CD4-positive, alpha-beta T cell treated with Interleukin-15 for 4 hours (primary cell): ENCODE data around the gene GTPBP2.
"Not testable (repeated sequence)": the region's sequence is repeated elsewhere in the genome, so short reads cannot be mapped to it uniquely, and the experiment has no call there.

ENCODE experiments used
- DNase-seq: peaks from one replicate; pipeline ENCODE4 v3.0.0-alpha.2; 2020; ENCODE audit warnings: low spot score

The GTPBP2 gene

DNA sequence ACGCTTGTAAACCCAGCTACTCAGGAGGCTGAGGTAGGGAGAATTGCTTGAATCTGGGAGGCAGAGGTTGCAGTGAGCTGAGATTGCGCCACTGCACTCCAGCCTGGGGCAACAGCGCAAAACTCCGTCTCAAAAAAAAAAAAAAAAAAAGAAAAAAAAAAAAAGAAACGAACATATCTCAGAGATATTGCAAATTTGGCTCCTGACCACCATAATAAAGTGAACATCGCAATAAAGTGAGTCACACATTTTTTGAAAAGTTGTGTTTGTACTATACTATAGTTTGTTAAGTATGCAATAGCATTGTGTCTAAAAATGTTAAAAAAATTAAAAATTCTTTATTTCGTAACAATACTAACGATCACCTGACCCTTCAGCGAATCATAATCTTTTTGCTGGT lies 29.1 kb upstream of the GTPBP2 start:
- no peak for DNase-seq

DNA sequence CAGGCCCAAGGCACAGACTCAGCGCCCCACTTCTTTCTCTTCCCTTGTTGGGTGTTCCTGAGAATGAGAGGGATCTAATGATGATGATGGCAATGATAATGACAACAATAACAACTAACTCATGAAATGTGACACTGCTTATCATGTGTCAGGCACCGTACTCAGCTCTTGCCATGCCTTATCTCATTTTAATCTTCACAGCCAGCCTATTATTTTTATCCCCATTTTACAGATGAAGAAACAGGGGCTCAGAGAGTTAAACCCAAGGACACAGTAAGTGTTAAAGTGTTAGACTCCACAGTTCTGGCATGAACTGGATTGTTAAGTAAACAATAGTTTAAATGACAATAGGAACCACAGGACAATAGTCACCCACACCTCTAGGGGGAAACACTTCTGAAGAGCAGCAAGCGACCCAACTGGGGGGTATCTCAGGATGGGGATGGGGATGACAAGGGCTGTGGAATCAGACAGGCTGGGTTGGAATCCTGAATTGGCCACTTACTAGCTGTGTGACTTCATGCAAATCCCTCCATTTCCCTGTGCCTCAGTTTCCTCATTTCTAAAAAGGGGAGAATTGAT lies 28.2 kb upstream of the GTPBP2 start:
- DNase-seq = no peak

DNA sequence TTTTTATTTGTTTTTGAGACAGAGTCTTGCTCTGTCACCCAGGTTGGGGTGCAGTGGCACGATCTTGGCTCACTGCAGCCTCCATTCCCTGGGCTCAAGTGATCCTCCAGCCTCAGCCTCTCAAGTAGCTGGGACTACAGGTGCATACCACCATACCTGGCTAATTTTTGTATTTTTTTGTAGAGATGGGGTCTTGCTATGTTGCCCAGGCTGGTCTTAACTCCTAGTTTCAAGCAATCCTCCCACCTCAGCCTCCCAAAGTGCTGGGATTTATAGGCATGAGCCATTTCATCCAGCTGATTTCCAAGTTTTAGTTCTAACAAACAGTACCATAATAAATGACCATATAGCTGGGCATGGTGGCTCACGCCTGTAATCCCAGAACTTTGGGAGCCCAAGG lies 23.8 kb upstream of the GTPBP2 start:
- not testable (repeated sequence) for DNase-seq

DNA sequence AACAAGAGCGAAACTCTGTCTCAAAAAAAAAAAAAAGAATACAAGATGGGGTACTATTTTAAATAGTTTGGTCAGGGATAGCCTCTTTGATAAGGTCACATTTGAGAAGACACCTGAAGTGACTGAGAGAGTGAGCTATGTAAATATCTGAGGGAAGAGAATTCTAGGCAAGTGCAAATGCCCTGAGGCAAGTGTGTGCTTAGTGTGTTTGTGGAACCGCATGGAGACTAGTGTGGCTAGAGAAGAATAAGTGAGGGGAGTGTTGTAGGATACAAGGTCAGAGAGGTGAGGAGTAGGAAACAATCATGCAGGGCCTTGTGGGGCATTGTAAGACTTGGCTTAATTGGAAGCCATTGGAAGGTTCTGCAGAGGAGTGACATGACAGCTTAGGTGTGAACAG lies 19.2 kb upstream of the GTPBP2 start:
- DNase-seq = no peak

DNA sequence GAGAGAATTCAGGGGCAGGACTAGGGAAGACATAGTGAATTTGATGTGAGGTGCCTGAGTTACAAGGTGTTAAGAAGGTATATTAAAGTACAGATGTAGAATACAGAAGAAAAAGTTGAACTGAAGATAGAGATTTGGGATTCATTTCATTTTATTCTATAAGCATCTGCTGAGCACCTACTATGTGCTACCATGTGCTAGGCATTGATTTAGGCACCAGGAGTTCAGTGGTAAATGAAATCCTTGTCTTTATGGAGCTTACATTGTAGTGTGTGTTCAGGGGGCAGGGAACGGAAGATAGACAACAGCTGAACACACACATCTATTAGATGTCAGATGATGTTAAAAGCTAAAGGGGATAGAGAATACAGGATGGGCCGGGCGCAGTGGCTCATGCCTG lies 18.5 kb upstream of the GTPBP2 start:
- DNase-seq = no peak

DNA sequence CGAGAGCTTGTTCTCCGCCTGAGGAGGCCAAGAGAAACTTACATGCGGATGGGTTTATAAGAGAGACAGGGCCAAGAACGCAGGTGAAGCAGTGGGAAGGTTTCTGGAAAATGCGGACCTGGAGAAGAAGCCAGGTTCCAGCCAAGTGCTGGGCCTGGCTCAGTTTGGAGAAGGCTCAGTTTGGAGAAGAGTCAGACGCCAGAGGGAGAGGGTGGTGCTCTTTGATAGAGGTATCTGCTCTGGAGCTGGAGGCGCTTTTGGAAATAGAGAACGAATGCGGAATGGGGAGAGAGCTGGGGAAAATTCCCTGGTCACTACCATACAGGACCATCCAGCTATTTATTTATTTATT lies 16.5 kb upstream of the GTPBP2 start:
- no peak for DNase-seq

DNA sequence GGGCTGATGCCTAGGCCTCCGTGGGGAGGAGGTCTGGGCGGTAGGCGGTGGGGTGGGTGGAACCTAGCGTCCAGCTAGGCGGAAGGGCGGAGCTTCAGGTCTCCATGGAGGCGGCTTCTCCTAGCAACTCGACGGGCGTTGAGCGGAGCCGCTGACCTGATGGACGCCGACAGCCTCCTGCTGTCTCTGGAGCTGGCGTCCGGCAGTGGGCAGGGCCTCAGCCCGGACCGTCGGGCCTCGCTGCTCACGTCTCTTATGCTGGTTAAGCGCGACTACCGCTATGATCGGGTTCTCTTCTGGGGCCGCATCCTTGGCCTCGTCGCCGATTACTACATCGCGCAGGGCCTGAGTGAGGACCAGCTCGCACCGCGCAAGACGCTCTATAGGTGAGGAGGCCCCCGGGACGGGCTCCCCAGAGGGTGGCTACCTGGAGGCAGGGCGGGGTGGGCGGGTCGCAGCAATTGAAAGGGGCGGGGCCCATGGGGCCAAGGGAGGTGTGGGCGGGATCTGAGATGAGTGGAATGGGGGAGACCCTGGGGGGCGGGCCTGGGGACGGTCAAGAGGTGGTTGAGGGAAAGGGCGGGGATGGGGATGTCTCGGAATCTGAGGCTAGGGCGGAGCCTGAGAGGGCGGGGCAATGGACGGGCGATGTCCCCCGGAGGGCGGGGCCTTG lies 16.0 kb upstream of the GTPBP2 start, which contains the start of gene RSPH9:
RSPH9 (plus strand) TSS at position 97 of the 673 bp plus-strand sequence; CDS start at position 160, 63 bp downstream.
- peak; percentile 59 for DNase-seq

DNA sequence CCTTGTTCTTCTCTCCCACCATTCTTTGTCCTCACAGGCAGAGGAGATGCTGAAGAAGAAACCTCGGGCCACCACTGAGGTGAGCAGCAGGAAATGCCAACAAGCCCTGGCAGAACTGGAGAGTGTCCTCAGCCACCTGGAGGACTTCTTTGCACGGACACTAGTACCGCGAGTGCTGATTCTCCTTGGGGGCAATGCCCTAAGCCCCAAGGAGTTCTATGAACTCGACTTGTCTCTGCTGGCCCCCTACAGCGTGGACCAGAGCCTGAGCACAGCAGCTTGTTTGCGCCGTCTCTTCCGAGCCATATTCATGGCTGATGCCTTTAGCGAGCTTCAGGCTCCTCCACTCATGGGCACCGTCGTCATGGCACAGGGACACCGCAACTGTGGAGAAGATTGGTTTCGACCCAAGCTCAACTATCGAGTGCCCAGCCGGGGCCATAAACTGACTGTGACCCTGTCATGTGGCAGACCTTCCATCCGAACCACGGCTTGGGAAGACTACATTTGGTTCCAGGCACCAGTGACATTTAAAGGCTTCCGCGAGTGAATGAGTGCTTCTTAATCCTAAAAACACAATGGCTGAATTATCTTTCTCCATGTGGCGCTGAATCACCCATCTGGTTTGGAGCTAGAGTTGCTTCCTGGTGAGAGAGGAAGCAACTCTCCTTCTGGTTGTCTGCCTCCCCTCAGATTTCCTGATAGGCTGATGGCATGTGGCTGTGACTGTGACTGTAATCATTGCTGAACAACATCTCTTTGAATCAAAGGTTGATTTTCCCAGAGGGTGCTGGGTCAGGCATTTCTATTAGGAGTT lies 11.1 kb upstream of the GTPBP2 start:
- no peak for DNase-seq

DNA sequence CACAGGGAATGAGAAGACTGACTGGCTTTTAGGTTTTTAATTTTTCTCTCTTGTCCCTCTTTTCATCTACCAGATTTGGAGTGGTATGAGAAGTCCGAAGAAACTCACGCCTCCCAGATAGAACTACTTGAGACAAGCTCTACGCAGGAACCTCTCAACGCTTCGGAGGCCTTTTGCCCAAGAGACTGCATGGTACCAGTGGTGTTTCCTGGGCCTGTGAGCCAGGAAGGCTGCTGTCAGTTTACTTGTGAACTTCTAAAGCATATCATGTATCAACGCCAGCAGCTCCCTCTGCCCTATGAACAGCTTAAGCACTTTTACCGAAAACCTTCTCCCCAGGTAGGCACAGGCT lies 7.2 kb upstream of the GTPBP2 start:
- no peak for DNase-seq

DNA sequence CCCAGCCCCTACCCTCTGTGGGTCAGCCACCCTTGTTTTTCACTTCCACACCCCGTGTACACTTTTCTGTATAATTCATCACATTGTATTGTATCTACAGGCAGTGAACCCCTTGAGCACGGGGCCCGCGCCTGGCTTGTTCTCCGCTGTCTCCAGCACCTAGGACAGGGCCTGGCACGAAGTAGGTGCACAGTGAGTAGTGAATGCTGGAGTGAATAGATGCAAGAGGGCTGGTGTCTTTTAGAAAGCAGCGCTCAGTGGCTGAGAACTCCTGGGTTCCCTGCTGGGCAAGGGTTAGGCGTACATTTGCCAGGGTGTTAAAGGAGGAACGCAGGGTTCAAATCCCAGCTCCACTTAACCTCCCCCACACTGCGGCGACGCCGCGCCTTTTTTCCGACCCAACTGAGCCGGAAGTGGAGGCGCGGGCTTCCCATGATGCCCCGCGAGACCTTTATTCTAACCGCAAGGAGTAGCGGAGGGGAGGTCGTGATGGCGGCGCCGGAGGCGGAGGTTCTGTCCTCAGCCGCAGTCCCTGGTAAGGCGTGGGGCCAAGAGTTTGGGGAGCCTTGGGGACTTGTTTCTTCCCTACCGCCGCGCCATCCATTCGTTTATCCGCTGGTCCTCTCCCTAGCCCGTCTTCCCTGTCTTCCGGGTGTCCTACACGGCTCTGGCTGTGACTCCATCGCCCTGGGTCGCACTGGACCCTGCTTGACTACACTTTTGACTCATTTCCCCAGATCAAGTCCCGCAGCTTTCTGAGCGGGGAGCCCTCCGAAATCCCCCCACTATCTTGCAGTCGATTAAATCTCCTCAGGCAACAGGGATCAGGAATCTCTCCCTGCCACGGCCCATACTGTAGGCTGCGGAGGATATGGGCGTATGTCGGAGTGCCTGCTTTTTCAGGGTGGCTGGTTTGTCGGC lies 6.6 kb upstream of the GTPBP2 start, which contains the start of gene MAD2L1BP:
MAD2L1BP (plus strand) TSS at position 454 of the 921 bp plus-strand sequence; CDS start at position 490, 36 bp downstream.
- peak; percentile 81 for DNase-seq

DNA sequence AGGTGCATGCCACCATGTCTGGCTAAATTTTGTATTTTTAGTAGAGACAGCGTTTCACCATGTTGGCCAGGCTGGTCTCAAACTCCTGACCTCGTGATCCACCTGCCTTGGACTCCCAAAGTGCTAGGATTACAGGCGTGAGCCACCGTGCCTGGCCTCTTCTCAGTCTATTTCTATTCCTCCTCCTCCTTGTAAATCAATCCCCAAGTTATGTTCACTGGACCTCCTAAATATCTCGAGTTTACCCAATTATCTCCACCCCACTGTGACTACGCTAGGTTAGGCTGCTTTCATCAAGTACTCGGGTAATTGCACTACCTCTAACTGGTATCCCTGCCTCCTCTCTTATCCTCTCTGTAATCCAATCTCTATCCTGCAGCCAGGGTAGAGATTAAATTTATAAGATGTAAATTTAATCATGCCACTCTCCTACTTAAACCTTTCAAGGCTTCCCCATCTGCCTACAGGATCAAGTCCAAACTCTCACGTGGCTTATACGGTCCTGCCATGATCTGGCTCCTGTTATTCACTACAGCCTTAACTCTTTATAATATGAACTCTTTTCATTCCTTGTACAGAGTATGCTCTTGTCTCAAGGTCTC lies 5.7 kb upstream of the GTPBP2 start:
- no peak for DNase-seq

DNA sequence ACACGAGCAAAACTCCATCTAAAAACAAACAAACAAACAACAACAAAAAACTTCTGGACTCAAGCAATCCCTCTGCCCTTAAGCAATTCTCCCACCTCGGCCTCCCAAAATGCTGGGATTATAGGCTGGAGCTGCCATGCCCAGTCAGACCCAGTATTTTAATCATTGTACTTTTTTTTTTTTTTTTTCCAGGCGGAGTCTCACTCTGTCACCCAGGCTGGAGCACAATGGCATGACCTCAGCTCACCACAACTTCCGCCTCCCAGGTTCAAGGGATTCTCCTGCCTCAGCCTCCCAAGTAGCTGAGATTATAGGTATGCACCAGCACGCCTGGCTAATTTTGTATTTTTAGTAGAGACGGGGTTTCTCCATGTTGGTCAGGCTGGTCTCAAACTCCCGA lies 3.9 kb upstream of the GTPBP2 start:
- DNase-seq = not testable (repeated sequence)

DNA sequence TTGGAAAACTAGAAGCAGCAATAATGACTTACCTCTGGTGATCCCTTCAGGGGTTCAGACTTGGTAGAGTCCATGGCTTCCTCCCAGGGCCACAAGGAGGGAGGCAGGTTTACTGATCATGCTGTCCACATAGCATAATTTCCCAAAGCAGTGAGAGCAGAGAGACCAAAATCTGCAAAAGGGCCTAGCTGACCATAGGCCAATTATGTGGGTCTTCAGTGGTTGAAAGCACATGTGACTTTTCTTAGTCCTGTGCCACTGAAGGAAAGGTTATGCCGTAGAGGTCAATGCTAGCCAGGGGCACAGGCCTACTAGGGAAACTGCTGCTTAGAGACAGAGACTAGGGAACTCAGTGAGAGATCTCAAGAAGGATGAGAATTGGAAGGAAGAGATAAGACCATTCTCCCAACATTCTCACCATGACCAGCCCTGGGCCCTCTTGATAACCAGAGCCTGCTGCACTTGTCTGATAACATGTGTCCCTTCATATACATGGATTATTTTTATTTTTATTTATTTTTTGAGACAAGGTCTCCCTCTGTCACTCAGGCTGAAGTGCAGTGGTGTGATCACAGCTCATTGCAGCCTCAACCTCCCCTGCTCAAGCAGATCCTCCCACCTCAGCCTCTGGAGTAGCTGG lies 2.0 kb upstream of the GTPBP2 start:
- no peak for DNase-seq

DNA sequence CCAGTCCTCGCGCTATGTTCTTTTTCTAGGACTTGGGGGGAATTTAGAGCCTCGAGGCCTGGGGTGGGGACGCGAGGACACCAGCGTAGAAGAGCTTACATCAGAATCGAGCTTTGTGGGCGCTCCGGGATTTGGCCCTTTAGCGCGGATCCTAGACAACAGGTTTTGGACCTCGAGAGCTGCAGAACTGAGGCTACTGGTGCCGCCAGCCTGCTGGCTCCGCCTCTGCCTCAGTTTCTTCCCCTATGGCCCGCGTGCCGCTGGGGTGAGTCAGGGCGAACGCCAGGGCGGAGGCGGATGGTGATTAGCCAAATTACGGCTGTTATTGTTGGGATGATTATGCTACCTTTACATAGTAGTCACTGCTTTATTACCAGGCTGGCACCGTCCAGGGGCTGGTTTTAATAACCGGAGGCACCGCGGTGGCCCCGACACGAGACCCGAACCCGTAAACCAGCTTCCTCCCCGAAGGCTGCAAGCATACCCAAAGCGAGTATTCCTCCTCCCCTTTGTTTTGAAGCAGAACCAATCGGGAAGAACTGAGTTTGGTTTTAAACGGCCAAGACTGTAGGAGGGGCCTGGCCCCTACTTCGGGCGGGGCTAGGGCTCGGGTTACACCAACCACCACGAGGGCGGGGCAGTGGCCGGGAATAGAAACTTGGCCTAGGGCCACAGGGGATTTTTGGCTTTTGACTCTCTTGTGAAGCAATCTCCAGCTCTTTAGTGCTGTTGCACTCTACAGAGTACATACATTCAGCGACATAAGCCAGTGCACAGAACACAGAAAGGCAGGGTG lies 639 bp upstream of the GTPBP2 start:
- DNase-seq = peak; percentile 93

DNA sequence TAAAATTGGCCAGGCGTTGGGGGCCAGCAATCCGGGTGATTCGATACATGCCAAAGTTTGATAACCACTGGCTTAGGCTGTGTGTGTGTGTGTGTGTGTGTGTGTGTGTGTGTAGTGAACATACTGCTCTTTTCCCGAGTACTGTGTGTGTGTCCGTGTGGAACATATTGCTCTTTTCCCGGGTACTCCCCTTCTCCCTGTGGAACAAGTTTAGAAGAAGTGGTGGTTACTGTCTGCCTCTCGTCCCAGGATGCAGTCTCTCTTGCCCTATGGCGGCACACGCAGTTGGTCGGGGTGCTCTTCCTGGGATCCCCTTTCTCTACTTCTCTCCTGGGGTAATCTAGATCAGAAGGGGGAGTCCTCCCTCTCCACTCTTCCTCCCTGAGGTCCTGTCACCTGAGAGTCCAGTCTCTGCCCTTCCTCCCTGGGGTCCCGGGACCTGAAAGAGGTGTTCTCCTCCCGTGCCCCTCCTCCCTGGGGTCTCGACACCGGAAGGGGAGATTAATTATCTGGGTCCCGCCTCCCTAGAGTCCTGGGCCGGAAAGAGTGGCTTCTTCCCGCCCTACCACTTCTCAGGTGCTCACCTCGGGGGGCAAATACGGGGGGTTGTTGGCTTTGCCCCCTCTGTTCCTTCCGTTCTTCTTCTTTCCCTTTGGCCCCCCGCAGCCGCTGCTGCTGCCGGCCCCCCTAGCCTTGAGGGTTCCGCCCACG lies 516 bp downstream of the GTPBP2 start:
- DNase-seq = peak; percentile 42

DNA sequence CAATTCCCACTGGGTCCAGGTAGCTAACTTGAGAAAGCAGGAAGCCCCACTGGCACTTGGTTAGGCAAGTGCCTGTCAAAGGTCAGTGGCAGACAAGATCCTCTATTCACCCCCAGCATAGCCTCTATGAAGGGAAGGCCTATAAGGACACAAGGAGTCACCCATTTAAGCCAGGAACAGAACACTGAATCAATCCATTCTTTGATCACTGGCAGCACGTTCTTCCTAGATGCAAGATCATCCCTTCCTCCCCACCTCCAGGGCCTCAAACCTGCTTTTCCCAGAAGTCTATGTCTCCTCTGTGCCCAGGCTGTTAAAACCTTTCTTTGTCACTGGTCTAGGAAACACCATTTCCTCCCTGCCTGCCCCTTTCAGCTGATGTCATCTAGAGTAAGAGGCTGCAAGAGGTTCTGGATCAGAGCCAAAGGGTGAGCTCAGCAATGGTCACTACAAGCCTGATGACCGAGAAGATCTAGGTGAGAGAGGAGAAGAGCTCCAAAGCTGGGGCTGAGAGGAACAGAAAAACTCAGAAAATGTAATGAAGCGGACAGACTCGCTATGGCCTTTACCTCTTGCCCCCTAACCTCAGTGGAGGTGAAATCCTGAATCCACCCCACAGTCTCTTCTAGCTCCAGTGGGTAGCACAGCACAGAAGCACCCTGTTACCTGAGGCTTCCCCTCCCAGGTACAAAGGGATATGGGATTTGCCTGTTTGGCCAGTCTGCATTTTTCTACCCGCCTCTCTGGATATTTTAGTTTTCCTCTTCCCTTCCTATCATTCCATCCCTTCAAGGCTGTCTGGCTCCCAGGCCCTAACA lies 1.8 kb downstream of the GTPBP2 start:
- DNase-seq = no peak

DNA sequence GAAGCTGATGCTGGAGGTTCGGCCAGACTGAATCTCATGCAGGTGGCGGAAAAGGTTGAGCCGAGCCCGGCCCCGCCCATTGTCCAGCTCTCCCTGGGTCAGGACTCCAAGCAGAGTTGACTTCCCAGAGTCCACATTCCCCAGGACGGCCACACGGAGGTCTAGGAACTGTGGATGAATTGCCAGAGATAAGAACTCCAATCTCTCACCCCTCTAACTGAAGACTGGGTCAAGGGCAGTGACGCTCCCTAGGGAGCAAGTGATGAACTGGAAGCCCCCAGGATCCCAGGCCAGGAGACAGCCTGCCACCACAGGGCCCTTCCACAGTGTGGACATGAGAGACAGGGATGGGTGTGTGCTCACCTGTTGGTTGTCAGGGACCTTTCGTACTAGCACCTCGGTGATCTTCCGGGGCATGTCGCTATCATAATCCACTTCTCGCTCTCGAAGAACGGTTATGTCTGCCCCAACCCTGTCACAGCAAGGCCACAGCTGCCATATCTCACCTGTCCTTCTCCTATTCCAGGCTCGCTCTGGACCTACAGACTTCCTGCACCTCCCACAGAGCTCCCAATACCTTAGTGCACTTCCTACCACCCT lies 3.6 kb downstream of the GTPBP2 start:
- DNase-seq = no peak

DNA sequence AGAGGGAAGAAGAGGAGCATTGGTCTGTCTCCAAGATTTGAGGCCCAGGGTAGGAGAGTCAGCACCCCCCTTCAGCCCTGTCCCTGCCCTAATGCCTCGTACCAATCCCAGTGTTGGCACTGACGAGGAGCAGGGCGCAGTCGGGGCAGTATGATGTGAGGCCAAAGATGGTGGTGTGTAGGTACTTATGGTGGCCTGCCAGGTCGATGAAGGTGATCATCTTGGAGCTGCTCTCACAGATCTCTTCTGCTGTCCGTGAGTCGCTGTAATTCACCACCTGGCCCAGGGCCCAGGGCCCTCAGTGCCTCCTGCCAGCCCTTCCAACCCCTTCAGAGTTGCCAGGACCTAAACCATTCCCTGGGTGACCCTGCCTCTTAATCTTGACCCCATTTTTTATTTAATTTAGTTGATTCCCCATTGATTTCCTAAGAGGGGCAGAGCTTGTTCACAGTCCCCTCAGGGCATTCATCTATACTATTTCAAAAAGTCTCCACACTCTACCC lies 4.2 kb downstream of the GTPBP2 start:
- DNase-seq = no peak
